NCI-H526 (cell line): ENCODE results near the gene SMYD4.
"Not testable (repeated sequence)": the region's sequence is repeated elsewhere in the genome, so short reads cannot be mapped to it uniquely, and the experiment has no call there.

Experiments
- DNase-seq, 2 experiments: peaks; one replicate each; lab custom pipeline; 2025; lab: John Stamatoyannopoulos, UW

The SMYD4 gene

DNA sequence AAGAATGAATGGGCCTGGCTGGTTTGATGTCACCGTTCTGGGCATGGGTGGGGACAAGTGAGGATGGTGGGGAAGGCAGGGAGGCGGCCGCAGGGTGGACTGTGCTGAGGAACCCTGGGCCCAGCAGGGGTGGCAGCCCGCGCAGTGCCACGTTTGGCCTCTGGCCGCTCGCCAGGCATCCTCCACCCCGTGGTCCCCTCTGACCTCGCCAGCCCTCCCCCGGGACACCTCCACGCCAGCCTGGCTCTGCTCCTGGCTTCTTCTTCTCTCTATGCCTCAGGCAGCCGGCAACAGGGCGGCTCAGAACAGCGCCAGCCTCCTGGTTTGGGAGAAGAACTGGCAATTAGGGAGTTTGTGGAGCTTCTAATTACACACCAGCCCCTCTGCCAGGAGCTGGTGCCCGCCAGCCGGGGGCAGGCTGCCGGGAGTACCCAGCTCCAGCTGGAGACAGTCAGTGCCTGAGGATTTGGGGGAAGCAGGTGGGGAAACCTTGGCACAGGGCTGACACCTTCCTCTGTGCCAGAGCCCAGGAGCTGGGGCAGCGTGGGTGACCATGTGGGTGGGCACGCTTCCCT is 74.4 kb downstream of the SMYD4 start:
- no peak for DNase-seq

- DNase-seq = no peak
Measured at GRCh38 chr17:1754430-1755112, 75.1 kb downstream of the SMYD4 start.

DNA sequence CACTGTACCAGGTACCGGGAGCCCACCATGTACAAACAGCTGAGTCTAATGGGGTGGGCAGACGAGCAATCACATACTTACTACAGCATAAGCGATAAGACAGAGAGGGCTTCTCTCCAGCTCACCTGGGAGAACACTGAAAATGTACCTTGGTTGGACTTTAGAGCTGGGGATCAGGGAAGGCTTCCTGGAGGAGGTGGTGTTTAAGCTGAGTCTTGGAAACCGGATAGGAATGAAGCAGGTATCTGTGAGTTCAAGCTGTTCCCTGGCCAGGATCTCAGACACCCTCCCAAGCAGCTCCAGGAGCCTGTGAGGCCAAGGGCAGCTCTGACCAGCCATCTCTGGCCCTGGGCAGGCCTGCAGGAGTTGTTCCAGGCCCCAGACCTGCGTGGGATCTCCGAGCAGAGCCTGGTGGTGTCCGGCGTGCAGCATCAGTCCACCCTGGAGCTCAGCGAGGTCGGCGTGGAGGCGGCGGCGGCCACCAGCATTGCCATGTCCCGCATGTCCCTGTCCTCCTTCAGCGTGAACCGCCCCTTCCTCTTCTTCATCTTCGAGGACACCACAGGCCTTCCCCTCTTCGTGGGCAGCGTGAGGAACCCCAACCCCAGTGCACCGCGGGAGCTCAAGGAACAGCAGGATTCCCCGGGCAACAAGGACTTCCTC is 75.8 kb downstream of the SMYD4 start:
- no peak for DNase-seq

DNA sequence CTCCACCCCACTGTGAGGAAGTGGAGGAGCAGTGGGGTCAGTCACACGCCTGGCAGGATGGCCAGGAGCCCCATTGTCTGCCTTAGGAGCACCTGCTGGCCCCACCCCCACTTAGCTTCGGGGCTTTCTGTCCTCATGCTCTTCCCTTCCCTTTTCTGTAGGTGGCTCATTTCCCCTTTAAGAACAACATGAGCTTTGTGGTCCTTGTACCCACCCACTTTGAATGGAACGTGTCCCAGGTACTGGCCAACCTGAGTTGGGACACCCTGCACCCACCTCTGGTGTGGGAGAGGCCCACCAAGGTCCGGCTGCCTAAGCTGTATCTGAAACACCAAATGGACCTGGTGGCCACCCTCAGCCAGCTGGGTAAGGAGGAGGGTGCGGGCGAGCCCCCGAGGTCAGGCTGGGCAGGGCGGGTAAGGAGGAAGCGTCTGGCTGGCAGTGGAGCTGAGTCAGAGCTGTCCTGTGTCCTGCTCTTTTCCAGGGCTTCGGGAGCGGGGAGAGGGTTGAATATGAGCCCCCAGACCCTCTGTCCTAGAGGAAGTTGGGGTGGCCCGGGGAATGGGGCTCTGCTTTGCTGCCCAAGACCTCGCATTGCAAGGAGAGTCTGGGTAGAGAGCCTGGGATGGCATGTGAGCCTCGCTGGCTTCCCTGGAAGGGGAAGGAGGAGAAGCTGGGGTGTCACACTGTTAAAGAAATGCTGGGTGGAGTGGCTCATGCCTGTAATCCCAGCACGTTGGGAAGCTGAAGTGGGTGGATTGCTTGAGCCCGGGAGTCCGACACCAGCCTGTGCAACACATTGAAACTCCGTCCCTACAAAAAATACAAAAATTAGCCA is 77.1 kb downstream of the SMYD4 start:
- DNase-seq = no peak

DNA sequence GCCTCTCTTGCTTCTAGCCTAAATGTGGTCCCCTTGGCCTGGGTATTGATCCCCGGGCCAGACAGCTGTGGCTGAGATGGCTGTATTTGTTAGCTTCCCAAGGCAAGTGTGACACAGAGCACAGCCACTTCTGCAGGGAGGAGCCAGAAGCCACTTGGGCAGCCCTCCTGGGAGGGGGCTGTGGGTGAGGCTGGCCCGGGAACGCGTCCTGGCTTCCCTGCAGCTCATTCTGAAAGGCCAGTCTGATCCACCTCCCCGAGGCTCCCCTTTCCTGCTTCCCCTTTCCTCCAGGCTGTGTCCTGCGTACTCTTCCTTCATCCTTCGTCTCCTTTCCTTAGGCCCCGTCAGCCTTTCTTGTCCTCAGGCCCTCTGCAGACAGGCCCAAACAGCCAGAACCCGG is 79.1 kb downstream of the SMYD4 start:
- DNase-seq = no peak

- DNase-seq = peak; percentile 9 to 44
Measured at GRCh38 chr17:1746975-1747543, 82.6 kb downstream of the SMYD4 start.

GRCh38 chr17:1745513-1746020 is 84.1 kb downstream of the SMYD4 start:
- no peak for DNase-seq

DNA sequence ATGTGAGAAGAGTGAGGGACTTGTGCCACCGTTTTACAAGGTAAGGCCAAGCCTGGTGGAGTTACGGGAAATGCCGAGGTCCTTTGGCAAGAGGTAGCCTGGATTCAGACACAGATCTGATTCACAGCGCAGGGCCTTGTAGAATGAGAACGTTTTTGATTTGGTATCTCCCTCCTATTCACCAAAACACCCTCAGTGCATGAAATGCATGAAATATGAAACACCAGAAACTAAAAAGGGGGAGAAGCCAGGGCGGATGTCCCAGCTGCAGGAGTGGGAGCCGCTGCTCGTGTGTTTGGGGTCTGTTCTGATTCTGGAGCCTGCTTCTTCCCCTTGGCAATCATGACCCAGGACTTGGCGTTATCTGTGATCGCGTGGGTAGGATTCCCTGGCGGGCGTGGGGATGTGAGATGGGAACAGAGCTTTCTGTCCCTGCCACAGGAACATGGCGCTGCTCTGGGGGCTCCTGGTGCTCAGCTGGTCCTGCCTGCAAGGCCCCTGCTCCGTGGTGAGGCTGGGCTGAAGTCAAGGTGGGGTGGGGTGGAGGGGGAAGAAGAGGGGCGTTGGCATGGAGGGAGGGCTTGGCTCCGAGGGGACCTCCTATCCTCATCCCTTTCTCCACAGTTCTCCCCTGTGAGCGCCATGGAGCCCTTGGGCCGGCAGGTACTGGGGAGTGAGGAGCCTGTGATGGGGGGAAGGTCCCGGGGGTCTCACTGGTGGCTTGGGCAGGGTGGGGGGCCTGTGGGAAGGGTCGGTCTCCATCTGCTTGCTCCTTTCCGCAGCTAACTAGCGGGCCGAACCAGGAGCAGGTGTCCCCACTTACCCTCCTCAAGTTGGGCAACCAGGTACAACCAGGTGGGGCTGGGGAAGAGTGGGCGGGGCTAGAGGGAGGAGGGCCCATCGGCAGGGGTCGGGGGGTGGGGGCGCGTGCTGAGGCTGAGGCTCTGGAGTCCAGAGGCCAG is 84.9 kb downstream of the SMYD4 start:
- no peak for DNase-seq

DNA sequence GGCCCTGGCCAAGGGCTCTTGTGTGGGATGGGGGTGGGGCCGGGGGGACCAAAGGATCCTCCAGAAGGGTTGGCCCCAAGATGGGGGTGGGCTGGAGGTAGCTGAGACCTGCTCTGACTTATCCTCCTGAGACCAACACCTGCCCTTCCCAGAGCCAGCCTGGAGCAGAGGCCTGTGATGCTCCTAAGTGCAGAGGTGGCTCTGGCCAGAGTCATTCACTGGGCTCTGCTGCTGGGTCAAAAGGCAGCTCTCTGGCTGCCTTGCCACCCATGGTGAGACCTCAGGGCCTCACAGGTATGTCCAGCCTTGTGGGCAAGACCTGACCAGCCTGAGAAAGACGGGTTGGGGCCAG is 86.6 kb downstream of the SMYD4 start:
- DNase-seq = no peak

GRCh38 chr17:1742371-1743087 is 87.2 kb downstream of the SMYD4 start, which contains the start of gene SERPINF2:
Gene SERPINF2, plus strand, starts transcription at chr17:1742871. Its CDS starts 2,125 bp downstream, at chr17:1744996.
- no peak for DNase-seq

- not testable (repeated sequence) for DNase-seq
Measured at GRCh38 chr17:1741899-1742298, 87.8 kb downstream of the SMYD4 start.

- DNase-seq = no peak
Measured at GRCh38 chr17:1737531-1738291, 92.0 kb downstream of the SMYD4 start.

GRCh38 chr17:1736348-1737281 is 93.1 kb downstream of the SMYD4 start:
- no peak for DNase-seq

DNA sequence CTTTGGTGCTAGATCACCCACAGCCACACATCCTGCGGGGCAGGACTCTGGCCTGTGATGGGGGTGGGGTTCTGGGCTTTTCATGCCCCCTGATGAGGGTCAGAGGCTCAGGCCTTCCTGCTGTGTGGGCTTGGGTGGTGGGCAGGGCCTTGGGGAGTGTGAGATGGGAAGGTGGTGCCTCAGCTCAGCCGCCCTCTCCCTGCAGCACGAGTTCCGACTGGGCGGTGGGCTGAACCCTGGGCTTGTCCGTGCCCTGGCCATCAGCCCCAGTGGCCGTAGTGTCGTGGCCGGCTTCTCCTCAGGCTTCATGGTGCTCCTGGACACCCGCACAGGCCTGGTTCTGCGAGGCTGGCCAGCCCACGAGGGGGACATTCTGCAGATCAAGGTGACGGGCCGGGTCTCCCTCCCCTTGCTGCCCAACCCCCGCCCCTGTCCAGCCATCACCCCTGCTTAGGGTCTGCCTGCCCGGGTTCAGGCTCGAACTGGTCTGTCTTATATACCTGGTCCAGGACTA is 93.8 kb downstream of the SMYD4 start:
- DNase-seq = no peak

- DNase-seq = no peak
Measured at GRCh38 chr17:1735418-1735817, 94.3 kb downstream of the SMYD4 start.

- DNase-seq = no peak
Measured at GRCh38 chr17:1733759-1734158, 95.9 kb downstream of the SMYD4 start.

- no peak for DNase-seq
Measured at GRCh38 chr17:1732833-1733321, 96.8 kb downstream of the SMYD4 start.
